Ovary (tissue), 3 donors: Measurements from ENCODE around the gene LAP3.

Source experiments
- EP300 ChIP-seq: sonication (generic); formaldehyde crosslinking; IDR thresholded peaks from one replicate; pipeline ENCODE4 v1.6.1; 2017; ENCODE audit warnings: antibody characterized with exemption
- POLR2A ChIP-seq: fragments of 450-650 bp; IDR thresholded peaks from one replicate; pipeline ENCODE4 v1.6.1; 2017; ENCODE audit warnings: antibody characterized with exemption, mild to moderate bottlenecking, moderate library complexity
- TF ChIP-seq, protein P1 (sequence below), 3 donors: fragments of 450-650 bp in 2 of 3; fragments of 200-600 bp in 1 of 3; IDR thresholded peaks; one replicate each; pipeline versions ENCODE4 v1.5.1 to v1.8.0; 2016 to 2022; ENCODE audit warnings: antibody characterized with exemption in 3 of 3, mild to moderate bottlenecking in 1 of 3
- donor health status: DM: no; HTN: no; CAD: no.

DNA sequence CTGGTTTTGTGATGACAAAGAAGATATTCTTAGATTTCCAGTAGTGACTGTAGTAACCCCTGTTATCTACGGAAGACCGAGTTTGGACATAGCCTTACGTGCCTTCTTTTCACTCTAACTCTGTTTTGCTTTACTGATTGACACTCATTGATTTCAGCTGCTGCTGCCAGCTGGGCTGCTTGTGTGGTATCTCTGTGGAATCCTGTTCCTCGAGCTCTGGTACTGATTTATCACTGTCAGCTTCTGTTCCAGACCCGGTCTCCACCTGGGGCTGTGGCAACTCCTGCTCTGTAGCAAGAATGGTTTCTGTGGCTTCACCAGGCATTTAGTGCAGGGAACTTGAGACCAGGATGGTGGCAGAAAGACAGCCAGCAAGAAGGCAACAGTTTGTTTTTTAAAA, 24.6 kb upstream of the LAP3 start:
- TF ChIP-seq, protein P1, sequence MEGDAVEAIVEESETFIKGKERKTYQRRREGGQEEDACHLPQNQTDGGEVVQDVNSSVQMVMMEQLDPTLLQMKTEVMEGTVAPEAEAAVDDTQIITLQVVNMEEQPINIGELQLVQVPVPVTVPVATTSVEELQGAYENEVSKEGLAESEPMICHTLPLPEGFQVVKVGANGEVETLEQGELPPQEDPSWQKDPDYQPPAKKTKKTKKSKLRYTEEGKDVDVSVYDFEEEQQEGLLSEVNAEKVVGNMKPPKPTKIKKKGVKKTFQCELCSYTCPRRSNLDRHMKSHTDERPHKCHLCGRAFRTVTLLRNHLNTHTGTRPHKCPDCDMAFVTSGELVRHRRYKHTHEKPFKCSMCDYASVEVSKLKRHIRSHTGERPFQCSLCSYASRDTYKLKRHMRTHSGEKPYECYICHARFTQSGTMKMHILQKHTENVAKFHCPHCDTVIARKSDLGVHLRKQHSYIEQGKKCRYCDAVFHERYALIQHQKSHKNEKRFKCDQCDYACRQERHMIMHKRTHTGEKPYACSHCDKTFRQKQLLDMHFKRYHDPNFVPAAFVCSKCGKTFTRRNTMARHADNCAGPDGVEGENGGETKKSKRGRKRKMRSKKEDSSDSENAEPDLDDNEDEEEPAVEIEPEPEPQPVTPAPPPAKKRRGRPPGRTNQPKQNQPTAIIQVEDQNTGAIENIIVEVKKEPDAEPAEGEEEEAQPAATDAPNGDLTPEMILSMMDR (IDR thresholded peaks at IDR 0.05): no peak
- TF ChIP-seq POLR2A (no peak), EP300 (no peak)
